ENCODE measurements around the gene IVD.
A peak's percentile ranks its signal among the peaks of the same experiment; 100 is the strongest.
"Not testable (repeated sequence)": the region's sequence is repeated elsewhere in the genome, so short reads cannot be mapped to it uniquely, and the experiment has no call there.

Gene IVD

DNA sequence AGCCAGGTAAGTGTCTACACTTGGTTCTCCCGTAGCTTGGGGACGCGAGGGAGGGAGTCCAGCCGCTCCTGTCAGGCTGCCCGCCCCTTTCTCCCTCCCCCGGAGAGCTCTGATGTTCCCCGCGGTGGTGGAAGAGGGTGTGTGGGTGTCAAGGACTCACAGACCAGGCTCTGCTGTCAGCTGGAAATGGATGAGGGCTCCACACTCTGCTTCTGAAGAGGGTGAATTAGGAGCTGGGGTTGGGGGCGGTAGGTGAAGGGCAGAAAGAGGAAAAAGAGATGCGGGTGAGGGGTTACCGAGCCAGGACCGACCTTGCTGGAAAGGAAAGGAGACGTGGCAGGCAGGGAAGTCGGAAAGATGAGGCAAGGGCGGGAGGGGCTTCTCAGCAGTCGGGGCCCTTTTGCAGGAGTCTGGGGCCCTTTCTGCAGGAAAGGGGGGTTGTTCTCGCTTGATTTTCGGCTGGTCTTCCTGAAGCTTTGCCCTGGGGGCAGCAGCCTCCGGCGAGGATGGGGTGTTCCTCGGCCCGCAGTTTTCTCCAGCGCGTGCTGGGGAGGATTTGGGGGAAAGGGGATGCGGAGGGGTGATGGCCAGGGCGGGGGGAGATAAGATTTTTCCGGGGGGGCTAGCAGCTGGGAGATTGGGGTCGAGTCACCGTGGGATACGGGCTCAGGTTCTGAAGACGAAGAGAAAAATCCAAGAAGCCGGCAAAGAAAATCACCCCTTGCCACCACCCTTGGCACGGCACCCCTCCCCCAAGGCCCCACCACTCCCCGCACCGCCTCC, 34.6 kb downstream of the IVD start:
- no peak for DNase-seq

DNA sequence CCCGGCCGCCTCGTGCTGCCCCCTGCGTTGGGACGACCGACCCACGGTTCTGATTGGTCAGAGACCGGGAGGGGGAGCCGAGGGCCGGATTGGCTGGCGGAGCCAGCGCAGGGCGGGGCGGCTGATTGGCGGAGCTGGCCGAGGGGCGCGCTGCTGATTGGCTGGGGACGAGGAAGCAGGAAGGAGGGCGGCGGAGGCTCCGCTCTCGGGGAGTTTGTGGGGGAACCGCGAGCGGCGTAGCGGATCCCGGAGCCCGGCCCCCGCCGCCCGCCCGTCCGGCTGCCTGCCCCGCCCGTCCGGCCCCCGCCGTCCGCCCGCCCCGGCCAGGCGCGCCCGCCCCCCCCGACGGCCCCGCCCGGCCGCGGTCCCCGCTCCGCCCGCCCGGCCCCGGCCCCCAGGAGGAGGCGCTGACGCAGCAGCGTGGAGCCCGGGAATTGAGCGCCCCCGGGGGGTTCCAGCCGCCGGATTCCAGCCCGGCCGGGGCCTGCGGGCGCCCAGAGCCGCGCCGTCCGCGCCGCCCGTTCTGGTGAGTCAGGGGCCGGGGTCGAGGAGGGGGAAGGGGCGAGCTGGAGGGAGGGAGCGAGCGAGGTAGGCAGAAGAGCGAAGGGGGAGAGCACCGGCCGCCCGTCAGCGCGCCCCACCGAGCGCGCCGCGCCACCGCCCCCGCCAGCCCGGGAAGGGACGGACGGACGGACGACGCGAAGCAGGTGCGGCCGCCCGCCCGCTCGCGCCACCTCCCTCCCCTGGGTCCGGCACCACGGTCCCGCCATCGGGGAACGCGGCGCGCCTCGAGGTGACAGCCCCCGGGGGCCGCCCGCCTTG, 35.4 kb downstream of the IVD start, which contains the start of gene BAHD1:
Gene BAHD1, plus strand, starts transcription at position 211 of the 822 bp plus-strand sequence. CDS start 17,512 bp downstream, outside the sequence.
- DNase-seq, result peak; percentile 94

DNA sequence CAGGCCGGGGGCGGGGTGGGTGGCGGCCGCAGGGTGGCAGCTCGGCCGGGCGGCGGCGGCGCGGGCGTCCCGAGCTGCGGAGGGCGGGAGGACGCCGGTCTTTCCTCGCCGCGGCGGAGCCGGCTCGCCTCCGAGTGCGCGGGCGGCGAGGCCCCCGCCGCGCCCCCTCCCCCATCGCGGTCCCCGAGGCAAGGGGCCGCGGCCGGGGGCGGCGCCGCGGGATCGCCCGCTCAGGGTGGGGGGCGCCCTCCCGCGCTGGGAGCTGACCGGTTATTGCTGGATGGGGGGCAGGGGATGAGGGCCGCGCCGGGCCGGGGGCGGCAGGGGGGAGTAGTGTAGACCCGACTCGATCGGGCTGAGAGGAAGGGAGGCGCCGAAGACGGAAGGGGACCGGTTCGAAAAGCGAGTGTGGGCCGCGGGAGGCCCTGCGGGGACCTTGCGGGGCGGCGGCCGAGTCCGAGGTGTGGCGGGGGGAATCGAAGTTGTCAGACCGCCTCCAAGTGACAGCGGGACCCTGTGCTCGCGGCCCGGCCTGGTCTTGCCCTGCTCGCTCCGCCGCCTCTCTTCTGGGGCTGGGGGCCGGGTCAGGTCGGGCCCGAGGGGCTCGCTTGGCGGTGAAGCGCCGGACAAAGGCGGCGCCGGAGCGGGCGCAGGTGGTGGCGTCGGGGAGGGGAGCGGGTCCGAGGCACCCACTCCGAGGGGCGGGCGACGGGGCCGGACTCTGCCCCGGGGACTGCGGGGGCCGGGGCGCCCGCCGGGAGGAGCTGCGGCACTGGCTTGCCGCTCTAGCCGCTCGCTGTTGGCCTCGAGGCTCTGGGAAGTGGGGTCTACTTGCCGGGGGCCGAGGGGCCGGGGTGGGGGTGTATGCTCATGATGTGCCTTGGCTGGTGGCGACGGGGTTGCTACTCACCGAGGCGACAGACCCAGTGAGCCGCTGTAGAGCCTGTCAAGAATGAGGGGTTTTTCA, 36.3 kb downstream of the IVD start:
- DNase-seq, result no peak

DNA sequence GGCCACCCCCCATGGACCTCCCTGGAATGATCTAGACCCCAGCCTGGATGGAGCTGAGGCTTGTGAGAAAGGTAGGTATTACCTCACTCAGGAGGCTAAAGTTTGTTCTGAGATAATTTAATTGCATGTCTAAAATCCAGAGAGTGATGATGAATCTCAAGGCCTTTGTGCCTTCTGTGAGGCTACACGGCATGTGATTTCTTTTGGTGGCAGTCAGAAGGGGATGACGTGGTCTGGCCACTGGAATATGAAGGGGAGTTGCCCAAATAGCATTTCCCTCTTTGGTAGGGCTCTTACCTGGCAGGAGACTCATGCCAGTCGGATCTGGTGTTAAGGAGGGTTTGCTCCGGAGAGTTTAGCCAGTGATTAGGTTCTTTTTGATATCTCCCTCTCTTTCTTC, 37.7 kb downstream of the IVD start:
- DNase-seq, result no peak

DNA sequence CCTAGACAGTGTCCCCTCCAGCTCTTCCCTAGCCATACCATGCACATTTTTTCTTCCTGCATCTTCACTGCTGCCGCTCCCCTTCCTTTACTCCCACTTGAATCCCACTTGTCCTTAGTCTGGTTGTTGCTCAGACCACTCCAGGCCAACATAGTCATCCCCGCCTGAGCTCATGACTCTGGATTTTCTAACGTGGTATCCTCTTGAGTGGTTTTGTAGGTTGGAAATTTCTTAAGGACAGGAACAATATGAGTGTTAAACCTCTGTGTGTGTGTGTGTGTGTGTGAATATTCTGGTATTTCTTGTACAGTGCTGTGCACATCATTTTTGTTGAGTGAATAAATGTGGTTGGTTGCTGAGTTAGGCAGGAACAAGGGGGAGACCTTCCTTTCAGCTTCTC, 38.3 kb downstream of the IVD start:
- DNase-seq, result no peak

DNA sequence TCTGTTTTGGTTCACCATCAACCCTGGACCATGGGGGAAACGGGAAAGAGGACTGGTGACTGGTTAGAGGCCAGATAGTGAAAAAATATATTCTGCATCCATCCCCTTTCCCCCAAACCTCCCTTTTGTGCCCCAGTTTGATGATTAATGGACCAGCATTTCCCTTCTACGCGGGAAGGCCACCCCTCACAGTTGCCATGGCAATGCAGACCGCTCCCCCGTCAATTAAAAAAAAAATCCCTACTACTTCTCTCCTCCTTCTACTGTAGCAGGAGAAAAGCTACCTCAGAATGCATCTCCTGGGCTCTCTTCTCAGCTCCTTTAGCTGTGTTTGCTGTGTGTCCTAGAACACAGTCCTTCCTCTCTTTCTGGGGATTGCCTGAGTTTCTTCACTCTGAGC, 39.1 kb downstream of the IVD start:
- DNase-seq, result no peak

DNA sequence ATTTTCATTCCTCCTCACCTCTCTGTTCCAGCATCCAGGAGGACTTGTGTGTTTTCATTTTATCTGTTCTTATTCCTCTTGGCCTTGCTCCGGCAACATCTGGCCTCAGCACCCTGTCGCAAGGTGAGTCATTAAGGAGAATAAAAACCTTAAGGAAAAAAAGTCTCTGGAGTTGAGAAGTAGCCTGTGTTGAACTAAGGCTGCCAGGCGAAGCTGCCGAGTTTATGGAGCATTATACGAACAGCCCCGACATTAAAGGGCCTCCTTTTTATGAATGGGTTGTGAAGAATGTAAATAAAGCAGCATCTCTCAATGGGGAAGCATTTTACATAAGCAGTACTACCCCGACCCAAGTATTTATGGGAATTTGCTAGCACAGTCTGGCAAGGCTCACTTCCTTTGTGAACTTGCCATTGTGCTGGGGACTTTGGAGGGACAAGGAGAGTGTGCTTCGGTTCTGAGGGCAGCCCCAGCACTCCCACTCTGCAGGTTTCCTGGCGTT, 39.9 kb downstream of the IVD start:
- no peak for DNase-seq

DNA sequence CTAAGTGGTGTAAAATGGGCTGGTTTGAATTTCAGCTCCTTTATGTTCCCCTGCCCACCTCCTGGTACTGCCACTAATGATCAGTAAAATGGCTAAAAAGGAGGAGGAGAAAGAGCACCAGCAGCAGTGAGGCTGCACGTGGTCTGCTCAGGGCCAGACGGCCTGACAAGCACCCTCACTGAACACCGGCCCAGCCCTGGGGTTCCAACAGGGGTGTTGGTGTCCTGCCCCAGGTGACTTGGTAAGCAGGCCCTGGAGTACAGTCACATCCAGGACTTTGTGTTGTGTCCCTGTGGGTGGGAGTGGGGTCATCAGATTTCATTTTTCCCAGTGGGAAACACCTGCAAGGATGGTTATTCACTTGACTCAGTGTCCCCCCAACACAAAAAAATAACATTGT, 40.5 kb downstream of the IVD start:
- no peak for DNase-seq

DNA sequence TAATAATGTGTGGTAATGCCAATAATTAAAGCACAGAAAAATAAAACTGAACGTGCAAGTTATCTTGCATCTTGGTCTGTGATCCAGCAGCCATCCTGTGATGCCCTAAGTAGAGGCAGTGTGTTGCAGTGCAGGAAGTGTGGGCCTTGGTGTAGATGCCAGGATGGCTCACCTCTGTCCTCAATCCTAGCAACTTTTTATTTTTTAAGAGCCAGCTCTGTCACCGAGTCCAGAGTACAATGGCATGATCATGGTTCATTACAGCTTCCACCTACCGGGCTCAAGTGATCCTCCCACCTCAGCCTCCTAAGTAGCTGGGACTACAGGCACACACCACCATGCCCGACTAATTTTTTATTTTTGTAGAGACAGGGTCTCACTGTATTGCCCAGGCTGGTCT, 42.8 kb downstream of the IVD start:
- DNase-seq, result no peak

DNA sequence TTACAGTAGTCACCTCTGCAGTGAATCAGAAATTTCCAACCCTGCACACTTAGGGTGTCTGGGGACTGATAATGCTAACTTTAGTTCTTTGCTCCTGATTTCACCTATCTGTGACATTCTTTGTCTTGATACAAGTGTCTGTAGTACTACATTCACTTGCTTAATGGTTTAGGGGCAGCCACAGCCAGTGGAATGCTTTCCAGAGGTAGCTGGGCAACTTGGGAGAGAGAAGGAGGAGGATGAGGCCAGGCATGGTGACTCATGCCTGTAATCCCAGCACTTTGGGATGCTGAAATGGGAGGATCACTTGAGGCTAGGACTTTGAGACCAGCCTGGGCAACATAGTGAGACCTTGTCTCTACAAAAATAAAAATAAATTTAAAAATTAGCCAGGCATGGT, 43.7 kb downstream of the IVD start:
- DNase-seq, result no peak

DNA sequence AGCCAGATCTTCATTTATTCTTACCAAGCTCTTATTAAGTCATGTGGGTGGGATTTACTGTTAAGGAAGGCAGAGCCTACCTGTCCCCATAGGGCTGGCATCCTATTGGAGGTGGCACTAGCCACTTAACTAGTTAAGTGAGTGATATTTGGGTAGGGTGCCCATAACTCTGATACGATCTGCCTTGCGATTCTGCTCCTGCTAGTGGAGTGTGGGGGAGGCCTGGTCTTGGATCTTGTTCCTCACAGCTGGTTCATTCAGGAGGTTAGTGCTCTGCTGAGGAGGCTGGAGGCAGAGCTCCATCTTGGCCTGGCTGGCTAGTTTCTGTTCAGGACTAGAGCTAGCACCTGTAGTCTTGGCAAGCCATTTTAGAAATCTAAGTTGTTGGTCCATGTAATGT, 44.5 kb downstream of the IVD start:
- no peak for DNase-seq

DNA sequence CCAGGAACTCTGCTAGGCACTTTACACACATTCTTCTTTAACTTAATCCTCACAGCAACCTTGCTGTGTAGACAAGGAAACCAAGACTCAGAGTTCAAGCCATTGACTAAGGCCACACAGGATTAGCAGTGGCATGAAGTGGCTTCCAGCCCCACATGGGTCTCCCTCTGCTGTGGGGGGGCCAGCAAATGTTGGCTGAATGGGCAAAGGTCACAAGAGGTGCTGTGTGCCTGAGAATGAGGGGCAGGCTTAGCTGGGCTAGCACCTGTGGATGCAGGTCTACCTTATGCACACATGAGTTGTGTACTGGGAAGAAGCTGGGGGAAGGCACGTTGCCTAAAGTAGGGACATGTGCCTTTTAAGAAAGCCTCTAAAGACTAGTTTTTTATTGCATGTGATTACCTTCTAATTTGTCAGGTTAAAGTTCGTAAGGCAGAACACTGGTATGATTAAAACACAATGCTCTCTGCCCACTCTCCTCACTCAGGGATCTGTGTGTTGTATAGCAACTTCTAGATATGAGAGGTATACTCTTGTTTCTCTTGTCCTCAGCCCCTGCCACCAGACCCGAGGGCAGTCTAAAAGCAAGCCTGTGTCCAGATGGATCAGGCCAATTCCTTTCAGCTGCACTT, 46.0 kb downstream of the IVD start:
- no peak for DNase-seq

DNA sequence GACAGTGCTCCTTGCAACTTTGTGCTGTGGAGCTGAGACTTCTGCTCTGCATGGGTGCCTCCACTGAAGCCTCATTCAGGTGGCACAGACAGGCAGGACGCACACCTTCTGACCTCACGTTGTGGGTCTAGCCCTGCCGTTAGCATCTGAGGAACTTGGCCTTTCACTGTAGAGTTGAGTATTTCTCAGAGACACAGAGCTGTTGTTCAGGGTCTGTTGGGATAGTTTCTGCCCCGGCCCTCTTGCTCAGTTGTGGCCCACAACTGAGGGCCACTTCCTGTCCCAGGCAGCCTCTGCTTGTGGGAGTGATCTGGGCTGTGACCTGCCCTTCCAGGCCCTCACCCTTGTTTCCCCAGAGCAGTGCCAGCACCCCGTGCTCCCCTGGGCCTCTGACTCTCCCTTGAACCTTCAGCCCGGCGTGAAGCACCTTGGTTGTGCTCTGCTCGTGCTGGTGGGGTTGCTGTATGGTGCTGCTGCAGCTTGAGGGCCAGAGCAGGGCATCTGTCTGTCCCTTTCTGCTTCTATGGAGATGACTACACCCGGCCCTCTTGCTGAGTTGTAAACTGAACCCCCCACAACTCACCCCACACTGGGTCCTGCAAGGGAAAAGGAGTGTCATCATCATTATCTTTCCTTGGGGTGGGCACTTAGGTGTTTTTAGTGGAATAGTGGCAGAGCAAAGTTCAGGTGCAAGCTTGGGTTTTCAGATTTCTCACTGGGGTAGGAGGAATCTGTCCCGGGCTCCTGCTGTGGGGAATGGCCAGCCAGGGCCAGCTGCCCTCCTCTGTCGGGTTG, 46.9 kb downstream of the IVD start:
- DNase-seq, result no peak

DNA sequence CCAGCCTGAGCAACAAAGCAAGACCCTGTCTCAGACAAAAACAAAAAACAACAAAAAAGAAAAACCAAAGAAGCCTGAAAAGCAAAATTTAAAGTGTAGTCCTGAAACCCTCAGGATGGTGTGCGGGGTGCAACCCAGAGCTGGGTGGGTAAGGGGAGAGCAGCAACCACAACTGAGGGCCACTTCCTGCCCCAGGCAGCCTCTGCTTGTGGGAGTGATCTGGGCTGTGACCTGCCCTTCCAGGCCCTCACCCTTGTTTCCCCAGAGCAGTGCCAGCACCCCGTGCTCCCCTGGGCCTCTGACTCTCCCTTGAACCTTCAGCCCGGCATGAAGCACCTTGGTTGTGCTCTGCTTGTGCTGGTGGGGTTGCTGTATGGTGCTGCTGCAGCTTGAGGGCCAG, 48.3 kb downstream of the IVD start:
- not testable (repeated sequence) for DNase-seq

DNA sequence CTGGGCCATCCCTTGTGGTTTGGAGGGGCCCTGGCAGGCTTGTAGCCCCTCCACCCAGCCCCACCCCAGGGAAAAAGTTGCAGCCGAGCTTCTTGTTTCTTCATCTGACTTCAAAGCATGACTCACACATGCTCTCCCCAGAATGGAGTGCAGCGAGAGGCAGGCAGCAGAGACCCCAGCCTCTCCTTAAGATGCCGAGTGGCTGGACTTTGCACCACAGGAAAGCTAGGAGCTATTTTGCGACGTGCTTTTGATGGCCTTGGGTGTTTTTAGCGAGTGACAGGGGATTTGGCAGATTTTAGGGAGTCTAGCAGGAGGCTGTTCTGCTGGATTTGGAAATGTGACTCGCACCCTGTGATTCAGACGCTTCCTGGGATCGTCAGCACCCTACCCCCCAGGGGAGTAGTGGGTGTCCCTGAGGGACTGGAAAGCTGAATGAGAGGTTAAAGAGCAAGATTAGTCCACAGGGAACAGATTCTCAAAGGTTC, 49.4 kb downstream of the IVD start:
- no peak for DNase-seq

DNA sequence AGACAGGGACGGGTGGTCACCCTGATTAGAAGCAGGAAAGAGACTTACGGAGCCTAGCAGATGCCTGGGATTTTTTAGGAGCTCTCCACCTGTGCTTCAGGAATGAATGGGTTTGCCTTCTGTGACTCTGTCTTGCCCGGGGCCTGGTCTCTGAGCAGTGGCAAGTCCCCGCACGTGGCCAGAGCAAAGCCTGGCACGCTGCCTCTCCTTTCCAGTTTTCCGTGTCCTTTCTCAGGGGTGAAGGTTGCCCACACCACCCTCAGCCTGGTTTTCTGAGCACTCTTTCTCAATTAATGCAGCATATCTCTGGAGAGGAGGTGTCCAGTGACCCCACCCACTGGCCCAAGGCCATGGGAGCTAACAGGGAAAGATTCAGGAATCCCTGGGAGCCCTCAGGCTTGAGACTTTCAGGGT, 50.7 kb downstream of the IVD start:
- DNase-seq, result no peak

DNA sequence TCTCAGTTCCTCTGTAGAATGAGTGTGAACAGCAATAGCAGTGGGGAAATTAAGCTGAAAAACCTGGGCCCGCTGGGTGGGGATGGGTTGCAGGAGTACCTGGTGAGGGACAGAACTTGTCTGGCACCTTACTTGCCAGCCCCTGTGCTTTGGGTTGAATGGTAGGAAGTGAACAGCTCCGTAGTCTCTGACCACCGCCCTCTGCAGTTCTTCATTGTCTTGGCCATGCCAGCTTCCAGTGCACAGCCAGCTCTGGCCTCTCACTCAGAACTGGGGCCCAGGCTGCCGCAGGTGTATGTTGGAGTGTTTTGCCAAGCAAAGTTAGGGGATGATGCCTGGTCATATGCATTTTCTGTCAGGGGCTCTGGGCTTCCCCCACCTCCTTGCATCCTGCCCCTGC, 51.1 kb downstream of the IVD start:
- no peak for DNase-seq

DNA sequence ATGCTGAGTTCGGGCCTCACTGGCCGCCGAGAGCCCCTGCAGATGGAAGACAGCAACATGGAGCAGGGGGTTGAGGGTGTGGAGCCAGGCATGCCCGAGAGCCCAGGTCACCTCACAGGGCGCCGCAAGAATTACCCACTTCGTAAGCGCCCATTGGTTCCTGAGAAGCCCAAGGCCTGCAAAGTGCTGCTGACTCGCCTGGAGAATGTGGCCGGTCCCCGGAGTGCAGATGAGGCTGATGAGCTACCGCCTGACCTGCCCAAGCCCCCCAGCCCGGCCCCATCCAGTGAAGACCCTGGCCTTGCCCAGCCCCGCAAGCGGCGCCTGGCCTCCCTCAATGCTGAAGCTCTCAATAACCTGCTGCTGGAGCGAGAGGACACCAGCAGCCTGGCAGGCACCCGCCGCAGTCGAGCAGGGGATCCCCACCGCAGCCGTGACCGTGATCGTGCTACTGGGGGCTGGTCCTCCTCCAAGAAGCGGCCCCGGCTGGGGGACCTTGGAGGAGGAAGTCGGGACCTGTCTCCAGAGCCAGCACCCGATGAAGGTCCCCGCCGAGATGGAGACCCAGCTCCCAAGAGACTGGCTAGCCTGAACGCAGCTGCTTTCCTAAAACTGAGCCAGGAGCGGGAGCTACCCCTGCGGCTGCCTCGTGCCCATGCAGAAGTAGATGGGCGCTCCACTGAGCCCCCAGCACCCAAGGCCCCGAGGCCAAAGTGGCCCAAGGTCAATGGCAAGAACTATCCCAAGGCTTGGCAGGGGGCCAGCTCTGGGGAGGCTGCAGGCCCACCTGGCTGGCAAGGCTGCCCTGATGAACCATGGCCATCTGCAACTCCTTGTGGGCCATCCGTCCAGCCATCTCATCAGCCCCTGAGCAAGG, 53.1 kb downstream of the IVD start:
- DNase-seq, result no peak

DNA sequence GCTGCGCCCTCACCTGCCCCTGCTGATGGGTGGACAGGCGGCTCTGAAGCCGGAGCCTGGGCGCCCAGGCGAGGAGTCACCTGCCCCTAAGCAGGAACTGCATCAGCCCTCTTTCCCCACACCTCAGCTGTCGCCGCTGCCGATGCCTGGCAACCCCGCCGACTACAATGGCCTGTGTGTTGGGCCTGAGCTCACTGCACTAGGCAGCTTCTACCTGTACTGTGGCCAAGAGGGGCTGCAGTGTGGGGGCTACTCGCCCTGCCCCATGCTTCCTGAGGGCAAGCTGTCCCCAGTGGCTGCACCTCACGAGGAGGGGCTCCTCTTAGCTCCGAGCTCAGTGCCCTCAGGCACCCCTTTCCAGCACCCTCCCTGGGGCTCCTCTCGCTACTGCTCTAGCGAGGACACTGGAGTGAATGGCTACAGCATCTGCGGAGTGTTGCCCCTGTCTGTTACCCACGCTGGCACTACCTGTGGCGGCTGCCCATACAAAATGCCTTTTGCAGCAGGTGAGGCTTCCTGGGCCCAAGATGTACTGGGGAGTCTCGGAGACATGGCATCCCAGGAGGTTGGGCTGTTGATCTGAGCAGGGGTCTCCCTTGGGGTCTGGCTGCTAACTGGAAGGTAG, 53.9 kb downstream of the IVD start:
- no peak for DNase-seq

DNA sequence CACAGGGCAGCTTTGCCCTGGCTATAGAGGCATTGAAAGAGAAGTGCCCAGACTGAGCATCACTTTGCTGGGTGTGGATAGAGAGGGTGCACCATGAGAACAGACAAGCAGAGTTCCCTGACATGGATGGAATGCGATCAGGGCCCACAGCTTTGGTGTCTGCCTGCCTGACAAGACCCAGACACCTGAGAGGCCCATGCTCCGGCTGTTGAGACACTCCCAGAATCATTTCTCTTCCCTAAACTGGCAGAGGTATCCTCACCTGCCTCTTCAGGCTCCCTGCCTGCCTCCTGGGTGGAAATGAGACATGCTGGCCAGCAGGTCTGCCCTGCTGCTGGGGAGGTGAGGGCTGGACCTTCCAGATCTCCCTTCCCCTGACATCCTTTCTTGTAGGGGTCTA, 54.8 kb downstream of the IVD start:
- no peak for DNase-seq

Measured in NCI-H774 (cell line).